HG03439 (cell line): ENCODE results near the gene EPN2.

Experiments
- ATAC-seq: cut with Tn5 transposase; IDR thresholded peaks from one replicate; pipeline ENCODE4 v1.9.1; 2021; ENCODE audit warnings: mild to moderate bottlenecking, moderate library complexity; ENCODE audit not compliant: unreplicated experiment

EPN2 gene

DNA sequence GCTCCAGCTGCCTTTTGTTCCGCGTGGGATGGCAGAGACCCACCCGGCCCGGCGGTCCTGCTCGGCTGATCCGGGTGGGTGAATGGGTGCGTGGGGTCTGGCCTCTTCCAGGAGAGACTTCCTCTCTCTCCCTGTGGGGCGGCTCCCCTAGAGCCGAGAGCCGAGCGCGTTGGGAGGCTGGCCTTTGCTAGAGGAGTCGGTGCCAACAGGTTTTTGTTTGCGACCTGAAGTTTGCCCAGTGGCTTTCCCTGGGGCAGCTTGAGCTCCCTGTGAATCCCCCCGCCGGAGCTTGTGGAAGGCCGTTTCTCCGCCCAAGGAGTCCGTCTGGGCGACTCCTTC, 970 bp downstream of the EPN2 start:
- no peak for ATAC-seq

DNA sequence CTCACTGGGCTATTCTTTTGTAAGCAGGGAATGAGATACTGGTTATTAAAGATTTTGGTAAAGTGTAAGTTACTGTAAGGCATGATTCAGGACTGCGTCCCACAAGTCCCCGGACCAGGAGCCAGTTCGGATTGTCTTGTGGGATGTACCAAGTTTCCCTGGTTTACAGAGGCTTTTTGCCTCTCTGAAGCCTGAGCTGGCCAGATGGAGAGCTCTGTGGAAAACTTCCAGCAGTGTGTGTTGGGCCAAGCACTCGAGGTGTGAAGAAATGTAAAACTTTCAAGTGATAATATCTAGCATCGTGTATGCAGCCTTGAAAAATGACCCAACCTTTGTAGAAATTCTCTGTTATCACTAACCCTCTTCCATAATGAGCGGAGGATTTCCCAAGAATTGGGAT, 2.4 kb downstream of the EPN2 start:
- ATAC-seq = no peak

DNA sequence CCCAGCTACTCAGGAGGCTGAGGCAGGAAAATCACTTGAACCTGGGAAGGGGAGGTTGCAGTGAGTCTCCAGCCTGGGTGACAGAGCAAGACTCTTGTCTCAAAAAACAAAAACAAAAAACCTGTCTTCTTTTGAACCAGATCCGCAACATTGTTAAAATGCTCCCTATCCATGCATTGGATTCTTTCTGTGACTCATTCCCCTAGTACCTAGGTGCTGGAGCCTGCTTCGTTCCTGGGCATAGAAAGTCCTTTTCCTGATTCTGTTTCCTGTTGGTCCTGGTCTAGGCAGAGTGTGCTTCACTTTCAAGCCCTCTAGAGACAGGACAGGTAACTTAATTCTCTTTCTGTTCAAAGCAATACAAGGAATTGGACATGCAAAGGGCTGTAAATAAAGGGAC, 5.2 kb downstream of the EPN2 start:
- ATAC-seq = no peak

GRCh38 chr17:19242926-19243325, 5.8 kb downstream of the EPN2 start:
- no peak for ATAC-seq

GRCh38 chr17:19243838-19244237, 6.7 kb downstream of the EPN2 start:
- no peak for ATAC-seq

GRCh38 chr17:19244357-19244756, 7.2 kb downstream of the EPN2 start:
- no peak for ATAC-seq

DNA sequence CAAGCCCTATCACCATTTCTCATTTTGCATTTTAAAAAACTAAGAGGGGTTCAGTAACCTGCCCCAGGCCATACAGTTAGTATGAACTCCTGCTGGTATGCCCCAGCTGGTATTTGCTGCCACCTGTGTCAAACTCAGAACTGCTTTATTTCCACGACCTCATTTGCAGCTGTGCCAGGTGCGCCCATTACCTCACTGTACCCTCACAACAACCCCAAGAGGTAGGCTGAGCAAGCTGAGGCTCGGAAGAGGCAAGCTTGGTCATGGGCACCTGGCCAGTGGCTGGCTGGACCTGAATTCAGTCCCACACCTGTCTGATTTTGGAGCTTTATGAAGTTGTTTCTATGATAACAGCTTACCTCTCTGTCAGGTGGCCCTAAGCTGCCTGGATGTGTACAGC, 7.6 kb downstream of the EPN2 start:
- no peak for ATAC-seq

GRCh38 chr17:19247473-19247872, 10.3 kb downstream of the EPN2 start:
- no peak for ATAC-seq

DNA sequence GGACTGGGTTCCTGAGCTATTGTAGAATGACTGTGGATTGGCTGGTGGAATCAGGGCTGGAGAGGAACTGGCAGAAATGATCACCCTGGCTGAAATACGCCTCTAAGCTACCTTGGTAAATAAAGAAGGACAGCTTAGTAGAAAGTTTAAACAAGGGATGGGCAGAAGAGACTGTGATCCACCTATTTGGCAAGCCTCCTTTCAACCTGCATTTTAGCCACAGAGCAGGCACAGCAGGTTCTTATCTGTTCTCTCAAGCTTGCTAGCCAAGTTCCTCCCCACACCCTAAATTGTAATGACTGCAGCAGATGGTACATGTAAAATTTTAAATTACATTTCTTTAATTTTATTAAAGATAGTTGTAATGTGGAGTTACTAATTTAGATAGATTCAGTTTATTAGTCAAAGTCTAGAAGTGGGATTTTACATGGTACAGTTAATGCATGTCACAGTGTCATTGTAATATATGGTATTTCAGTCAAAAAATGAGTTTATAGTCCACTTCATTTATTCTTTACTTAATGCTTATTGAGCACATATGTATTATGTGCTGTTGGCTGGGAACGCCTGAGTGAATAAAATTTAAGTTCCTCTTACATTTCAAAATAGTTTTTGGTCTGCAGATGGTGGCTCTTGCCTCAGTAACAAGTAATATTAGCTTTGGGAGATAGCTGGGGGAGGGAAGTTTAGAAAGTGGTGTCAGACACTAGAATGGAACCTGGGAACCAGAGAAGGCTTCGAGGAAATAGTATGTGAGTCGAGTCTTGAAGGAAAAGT, 11.2 kb downstream of the EPN2 start:
- no peak for ATAC-seq

- no peak for ATAC-seq
Measured at GRCh38 chr17:19248928-19249574, 11.9 kb downstream of the EPN2 start.

DNA sequence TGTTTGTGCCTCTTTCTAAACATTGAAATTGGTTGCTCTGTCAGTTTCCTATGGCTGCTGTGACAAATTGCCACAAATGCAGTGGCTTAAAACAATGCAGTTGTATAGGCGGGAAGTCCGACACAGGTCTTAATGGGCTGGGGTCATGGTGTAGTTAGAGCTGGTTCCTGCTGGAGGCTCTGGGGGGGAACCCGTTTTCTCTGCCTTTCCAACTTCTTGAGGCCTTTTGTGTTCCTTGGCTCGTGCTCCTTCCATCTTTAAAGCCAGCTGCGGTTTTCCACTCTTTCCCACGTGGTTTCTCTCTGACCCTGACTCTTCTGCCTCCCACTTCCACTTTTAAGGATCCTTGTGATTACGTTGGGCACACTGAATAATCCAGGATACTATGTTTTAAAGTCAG, 12.5 kb downstream of the EPN2 start:
- no peak for ATAC-seq

DNA sequence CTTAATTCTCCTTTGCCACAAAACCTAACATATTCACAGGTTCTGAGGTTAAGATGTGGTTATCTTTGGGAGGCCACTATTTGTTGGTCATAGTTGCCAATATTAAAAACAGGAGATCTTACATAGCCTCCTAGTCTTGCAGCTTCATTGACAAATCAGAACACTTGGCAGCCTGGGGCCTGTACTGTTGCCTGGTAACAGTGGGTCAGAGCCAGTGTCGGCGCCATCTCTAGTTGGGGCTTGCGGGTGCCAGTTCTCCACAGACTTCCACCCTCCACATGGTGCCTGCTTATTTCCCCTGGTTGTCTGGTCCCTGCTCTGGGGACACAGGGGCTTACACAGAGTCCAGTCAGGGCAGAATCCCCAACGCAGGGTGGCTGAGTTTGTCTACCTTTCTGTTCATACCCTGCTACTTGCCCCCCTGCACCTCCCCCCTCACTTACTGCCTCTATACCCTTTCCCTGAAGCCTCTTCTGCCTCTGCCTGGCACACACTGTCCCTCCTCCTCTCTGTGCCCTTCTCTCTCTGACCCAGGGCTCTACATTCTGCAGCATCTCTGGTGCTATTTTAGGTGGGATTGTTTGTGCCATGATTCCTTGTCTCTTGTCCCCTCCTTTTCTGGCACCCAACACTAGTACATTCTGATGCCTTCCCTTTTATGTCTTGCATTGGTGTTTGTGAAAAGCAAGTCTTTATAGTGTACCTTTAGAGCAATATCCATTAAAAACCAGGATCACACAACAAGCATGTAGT, 13.4 kb downstream of the EPN2 start:
- ATAC-seq = no peak

DNA sequence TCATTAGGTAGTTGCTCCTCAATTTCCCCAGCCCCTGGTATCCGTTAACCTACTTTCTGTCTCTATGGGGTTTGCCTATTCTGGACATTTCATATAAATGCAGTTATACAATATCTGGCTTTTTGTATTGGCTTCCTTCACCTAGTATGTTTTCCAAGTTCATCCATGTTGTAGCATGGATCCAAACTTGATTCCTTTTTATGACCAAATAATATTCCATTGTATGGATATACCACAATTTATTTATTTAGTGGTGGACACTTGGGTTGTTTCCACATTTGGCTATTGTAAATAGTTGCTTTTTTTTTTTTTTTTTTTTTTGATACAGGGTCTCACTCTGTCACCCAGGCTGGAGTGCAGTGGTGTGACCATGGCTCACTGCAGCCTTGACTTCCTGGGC, 15.9 kb downstream of the EPN2 start:
- no peak for ATAC-seq

DNA sequence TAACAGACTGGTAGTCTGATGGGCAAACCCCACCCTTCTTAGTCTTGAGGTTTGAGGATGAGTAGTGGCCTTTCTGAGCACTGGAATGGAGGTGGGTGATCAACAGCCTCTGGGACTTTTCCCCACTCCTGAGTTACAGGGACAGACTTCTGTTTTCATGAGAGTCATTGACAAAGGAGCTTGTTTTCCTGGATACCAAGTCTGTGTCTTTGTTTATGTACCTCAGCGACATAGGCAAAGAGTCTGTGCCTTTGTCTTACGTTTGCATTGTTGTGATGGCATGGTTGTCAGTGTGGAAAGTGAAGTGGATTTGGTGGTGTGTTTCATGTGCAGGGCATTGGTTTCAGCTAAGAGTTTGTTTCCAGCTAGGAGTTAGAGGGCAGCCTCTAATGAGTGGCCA, 17.5 kb downstream of the EPN2 start:
- no peak for ATAC-seq

DNA sequence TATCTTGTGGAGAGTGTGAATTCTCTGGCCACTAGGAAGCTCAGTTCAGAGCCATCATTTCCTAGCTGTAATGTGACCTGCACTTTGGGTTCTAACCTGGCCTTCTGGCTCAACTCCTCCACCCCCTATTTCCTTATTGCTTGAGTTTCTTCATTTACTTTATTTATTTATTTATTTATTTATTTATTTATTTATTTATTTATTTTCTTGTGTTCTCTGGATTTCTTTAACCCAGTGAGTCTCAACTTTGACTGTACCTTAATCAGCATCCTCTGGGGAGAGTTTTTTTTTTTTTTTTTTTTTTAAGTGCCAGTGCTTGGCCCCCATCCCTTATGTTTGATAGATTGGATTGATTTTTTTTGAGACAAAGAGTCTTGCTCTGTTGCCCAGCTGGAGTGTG, 18.1 kb downstream of the EPN2 start:
- ATAC-seq = no peak

- ATAC-seq = no peak
Measured at GRCh38 chr17:19258371-19258770, 21.2 kb downstream of the EPN2 start.

- ATAC-seq = no peak
Measured at GRCh38 chr17:19260958-19261357, 23.8 kb downstream of the EPN2 start.

DNA sequence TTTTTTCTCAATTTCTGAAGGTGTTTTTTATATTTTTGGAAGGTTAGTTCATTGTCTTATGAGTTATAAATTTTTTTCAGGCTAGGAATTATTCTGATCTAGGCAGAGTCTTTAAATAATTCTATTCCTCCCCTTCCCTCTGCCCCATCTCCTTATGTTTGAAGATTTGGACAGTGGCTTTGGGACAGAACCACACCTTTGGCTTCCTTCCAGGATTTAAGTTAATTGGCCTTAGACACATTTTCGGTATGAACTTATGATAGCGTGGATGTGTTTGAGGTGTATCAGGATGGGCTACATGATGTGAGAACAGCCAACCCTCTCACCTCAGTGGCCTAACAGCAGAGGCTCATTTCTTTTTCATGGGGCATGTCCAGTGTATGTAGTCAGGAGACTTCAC, 24.3 kb downstream of the EPN2 start:
- no peak for ATAC-seq

GRCh38 chr17:19262650-19263631, 25.8 kb downstream of the EPN2 start:
- no peak for ATAC-seq

DNA sequence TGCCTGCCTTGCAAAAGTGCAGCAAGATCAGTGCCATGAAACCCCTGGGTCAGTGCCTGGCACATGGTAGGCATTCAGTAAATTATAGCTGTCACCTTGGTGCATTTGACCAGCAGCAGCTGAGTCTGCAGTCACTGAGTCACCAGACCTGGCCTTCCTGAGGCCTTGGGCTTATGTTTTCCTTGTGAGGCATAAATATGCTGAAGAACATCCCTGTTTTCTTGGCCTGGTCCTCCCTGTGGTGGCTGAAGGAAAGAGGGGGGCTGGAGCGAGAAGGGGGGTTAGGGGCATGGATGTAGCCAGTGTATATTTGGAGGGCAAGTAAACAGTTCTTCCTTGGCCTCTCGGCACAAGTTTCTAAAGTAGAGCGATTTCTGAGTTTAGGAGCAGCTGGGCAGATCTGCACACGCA, 26.5 kb downstream of the EPN2 start:
- no peak for ATAC-seq

GRCh38 chr17:19264268-19264667, 27.1 kb downstream of the EPN2 start:
- no peak for ATAC-seq
